Mesodermal cell (in vitro differentiated cells): ENCODE results near the gene GNAQ. TPM values are rescaled to one million over a fixed set of nuclear protein-coding genes. Genes with fewer than 3 reads are reported as not detected.
"Not testable (repeated sequence)": the region's sequence is repeated elsewhere in the genome, so short reads cannot be mapped to it uniquely, and the experiment has no call there.

ENCODE experiments used
- H3K27ac ChIP-seq: 2 replicates; pipeline ENCODE4 v1.7.0; 2013; ENCODE audit warnings: mild to moderate bottlenecking, low read depth, low read length, moderate library complexity; ENCODE audit not compliant: severe bottlenecking
- H3K36me3 ChIP-seq: 2 replicates; pipeline ENCODE4 v1.7.1; 2013; ENCODE audit warnings: mild to moderate bottlenecking, low read length, moderate library complexity; ENCODE audit not compliant: control insufficient read depth, insufficient read depth
- H3K4me1 ChIP-seq: one replicate; pipeline ENCODE4 v1.7.1; 2013; ENCODE audit warnings: mild to moderate bottlenecking, low read length; ENCODE audit not compliant: insufficient read depth, control insufficient read depth, poor library complexity, severe bottlenecking
- H3K4me3 ChIP-seq: 2 replicates; pipeline ENCODE4 v1.7.0; 2013; ENCODE audit warnings: low read length, control low read depth, mild to moderate bottlenecking; ENCODE audit not compliant: insufficient read depth, poor library complexity, severe bottlenecking; ENCODE audit errors: extremely low read depth
- H3K9me3 ChIP-seq: 2 replicates; pipeline ENCODE4 v1.7.1; 2013; ENCODE audit warnings: mild to moderate bottlenecking, low read length, moderate library complexity; ENCODE audit not compliant: control insufficient read depth
- WGBS, 2 experiments: methylation state at CpG; one replicate each; pipeline ENCODE4 v1.1.5; 2013; ENCODE audit warnings: missing lambda C conversion rate in 2 of 2; ENCODE audit not compliant: insufficient coverage in 2 of 2; 5-methylcytosine and 5-hydroxymethylcytosine counted together
- polyA plus RNA-seq, 2 experiments: library from polyadenylated mRNA; stranded (reverse); fragments of 50-300 nt; gene quantifications; one replicate each; pipeline ENCODE4 v1.2.3, GENCODE V29; 2013

GNAQ gene
- 35.0 TPM for polyA plus RNA-seq (2013, experiment 1 of 2)
- polyA plus RNA-seq (2013, experiment 2 of 2): 31.6 TPM

DNA sequence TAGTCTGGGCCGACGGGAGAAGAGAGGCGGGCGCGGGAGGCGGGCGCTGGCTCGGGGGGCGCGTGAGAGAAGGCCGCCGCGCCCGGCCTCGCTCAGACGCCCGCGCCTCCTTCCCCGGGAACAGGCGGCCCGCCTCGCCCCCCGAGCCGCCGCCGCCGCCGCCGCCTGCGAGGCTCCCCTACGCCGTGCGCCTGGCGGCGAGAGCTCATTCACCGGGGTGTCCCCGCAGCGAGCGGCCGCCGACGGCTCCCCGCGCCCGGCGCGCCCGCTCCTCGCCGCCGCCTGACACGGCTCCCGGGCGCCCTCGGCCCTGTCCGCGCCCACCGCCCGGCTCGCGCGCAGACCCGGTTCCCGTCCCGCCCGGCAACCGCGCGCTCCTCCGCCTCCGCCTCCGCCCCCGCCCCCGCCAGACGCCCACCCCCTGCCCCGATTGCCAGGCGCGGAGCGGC lies at the start of gene GNAQ:
GNAQ (minus strand) TSS at position 368 of the 449 bp plus-strand sequence. CDS start 576 bp downstream, outside the sequence.
- Histone ChIP-seq H3K36me3 (no peaks in the 10 kb centered on the region), H3K9me3 (no peaks in the 10 kb centered on the region), H3K27ac (peak within 1 kb of the TSS; percentile 94), H3K4me3 (peak within 1 kb of the TSS; percentile 90), H3K4me1 (peaks cover 10% of the 10 kb centered on the region)
- WGBS, 2 experiments: 0% methylated on average over 22 to 23 of the region's 79 CpGs

GRCh38 chr9:78074385-78075291 lies 43.0 kb upstream of the GNAQ start:
- Histone ChIP-seq H3K27ac (no peak overlapping the region), H3K36me3 (no peaks in the 10 kb centered on the region), H3K4me1 (no peaks in the 10 kb centered on the region), H3K4me3 (no peak overlapping the region), H3K9me3 (no peaks in the 10 kb centered on the region)
- WGBS, 2 experiments: 100% methylated on average over 1 to 3 of the region's 4 CpGs

GRCh38 chr9:78073722-78074121 lies 42.1 kb upstream of the GNAQ start:
- WGBS, 2 experiments: 85 to 86% methylated on average over 7 to 8 of the region's 8 CpGs

DNA sequence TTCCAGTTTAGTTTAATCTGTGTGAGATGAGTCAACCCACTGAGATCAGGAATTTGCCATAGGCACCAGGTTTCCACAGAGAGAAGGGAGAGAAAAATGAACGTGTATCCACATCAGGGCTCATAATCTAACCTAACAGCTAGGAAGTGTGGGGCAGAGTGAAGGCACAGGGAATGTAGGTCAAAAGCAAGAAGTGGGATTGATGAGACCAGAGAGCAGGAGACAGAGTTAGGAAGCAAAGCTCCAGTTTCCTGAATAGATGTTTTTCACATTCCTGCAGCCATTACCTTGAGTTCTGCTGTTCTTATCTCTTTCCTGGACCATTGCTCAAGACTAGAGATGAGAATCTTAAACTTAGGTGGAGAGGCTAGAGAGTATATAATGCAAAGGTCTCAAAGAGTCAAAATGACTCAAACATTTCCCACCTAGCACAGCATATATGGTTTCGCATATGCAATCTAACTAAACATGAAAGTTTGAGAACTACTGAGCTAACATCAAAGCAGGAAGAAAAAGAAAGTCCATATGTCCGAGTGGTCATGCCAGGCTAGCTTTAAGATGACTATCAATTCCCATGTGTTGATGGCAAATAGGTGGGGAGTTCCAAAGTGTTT lies 41.1 kb upstream of the GNAQ start:
- Histone ChIP-seq H3K4me1 (no peaks in the 10 kb centered on the region), H3K9me3 (no peaks in the 10 kb centered on the region), H3K4me3 (no peak overlapping the region), H3K27ac (no peak overlapping the region), H3K36me3 (no peaks in the 10 kb centered on the region)
- 71 to 100% methylated on average over 1 to 2 of the region's 3 CpGs for whole genome bisulfite sequencing, 2 experiments

More at GRCh38 chr9:78073722-78074121, 42.1 kb upstream of the GNAQ start:
- H3K36me3 ChIP-seq: no peaks in the 10 kb centered on the region
- no peak overlapping the region for H3K4me3 ChIP-seq
- H3K9me3 ChIP-seq: no peaks in the 10 kb centered on the region
- no peak overlapping the region for H3K27ac ChIP-seq
- H3K4me1 ChIP-seq: no peaks in the 10 kb centered on the region

DNA sequence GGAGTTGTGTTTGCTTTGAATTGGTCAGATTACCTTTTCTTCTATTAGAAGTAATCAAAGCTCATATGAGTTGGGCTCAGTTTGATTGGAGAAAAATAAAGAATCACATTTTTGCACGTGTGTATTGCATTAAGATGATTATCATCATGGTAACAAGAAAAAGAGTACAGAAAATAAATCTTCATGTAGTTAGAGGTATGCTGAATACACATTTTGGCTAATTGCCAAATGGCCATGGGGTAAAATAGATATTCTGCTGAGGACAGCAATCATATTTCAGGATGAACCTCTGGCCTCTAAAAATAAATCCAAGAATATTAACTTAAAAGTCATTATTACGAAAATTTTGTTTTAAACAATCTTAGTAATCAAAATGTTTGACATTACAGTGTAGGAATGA lies 38.9 kb upstream of the GNAQ start:
- Histone ChIP-seq H3K27ac (no peak overlapping the region), H3K4me1 (no peaks in the 10 kb centered on the region), H3K4me3 (no peak overlapping the region), H3K9me3 (peaks cover 7% of the 10 kb centered on the region), H3K36me3 (no peaks in the 10 kb centered on the region)
- WGBS, 2 experiments: no CpG with 5 or more reads among the region's 2 CpGs

DNA sequence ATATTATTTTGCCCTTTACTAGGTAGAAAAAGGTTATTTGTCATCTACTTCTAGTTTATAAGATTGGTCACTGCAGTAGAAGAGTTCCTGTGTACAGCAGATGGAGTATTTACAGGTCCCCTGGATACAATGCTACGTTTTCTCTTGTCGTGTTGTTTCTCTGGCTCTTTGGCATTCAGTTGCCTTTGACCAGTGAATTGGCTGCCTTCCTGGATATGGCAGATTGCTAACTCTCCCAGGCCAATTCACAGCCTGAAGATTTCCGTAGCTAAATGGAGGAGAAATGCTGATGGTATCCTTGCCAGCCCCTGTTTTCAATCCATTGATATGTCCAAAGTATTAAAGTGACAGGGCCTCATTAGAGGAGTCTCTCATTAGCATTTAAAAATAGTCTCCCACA lies 32.5 kb upstream of the GNAQ start:
- Histone ChIP-seq H3K4me1 (no peaks in the 10 kb centered on the region), H3K4me3 (no peak overlapping the region), H3K36me3 (no peaks in the 10 kb centered on the region), H3K27ac (no peak overlapping the region), H3K9me3 (peaks cover 7% of the 10 kb centered on the region)
- WGBS, 2 experiments: 83 to 88% methylated on average over 2 to 3 of the region's 3 CpGs

DNA sequence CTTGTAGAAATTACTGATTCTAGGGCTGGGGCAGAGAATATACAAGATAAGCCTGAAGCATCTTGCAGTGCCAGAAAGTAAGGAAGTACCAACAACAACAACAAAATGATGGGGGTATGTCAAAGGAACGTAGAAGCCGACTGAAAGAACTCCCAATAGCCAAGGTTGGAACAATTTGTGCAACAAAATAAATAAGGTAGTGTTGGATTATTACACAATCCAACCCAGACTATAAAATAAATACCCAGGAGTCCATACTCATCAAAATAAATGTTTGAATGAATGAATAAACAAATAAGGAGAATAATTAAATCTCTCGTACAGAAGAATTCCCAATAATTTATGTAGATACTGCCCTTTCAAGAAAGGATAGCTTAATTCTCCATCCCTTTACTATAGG lies 31.1 kb upstream of the GNAQ start:
- no peaks in the 10 kb centered on the region for H3K4me1 ChIP-seq
- no peak overlapping the region for H3K27ac ChIP-seq
- no peaks in the 10 kb centered on the region for H3K36me3 ChIP-seq
- WGBS, 2 experiments: no CpG with 5 or more reads among the region's 3 CpGs
- peaks cover 7% of the 10 kb centered on the region for H3K9me3 ChIP-seq
- no peak overlapping the region for H3K4me3 ChIP-seq

DNA sequence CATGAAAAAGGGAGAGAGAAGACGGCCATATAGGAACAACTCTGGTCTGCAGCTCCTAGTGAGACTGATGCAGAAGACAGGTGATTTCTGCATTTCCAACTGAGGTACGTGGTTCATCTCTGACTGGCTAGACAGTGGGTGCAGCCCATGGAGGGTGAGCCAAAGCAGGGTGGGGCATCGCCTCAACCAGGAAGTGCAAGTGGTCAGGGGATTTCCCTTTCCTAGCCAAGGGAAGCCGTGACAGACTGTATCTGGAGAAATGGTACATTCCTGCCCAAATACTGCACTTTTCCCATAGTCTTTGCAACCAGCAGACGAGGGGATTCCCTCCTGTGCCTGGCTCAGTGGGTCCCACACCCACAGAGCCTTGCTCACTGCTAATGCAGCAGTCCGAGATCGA lies 22.6 kb upstream of the GNAQ start:
- not testable (repeated sequence) for H3K4me3 ChIP-seq, H3K4me1 ChIP-seq, H3K27ac ChIP-seq, H3K36me3 ChIP-seq, H3K9me3 ChIP-seq
- 82 to 97% methylated on average over 7 of the region's 7 CpGs for WGBS, 2 experiments

GRCh38 chr9:78053627-78054026 lies 22.0 kb upstream of the GNAQ start:
- no peak overlapping the region for H3K4me3 ChIP-seq
- H3K4me1 ChIP-seq: no peaks in the 10 kb centered on the region
- H3K9me3 ChIP-seq: no peaks in the 10 kb centered on the region
- no peaks in the 10 kb centered on the region for H3K36me3 ChIP-seq
- H3K27ac ChIP-seq: no peak overlapping the region
- WGBS, 2 experiments: 86 to 92% methylated on average over 3 of the region's 3 CpGs

DNA sequence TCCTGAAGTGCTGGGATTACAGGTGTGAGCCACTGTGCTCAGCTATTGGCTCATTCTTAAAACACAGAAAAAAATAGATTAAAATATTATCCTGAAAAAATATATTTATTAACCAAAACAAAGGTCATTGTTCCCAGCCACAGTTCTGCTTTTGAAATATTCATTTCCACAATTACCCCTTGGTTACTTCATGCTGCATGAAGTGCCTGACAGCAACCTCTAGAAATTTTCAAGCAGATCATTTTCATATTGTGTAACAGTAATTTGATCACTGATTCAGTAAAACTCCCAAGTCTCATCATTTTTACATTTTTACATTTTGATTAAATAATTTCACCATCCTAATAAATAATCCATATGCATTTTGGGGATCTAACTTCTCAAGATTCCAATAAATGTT lies 18.8 kb upstream of the GNAQ start:
- Histone ChIP-seq H3K36me3 (no peaks in the 10 kb centered on the region), H3K27ac (no peak overlapping the region), H3K4me1 (no peaks in the 10 kb centered on the region), H3K9me3 (no peaks in the 10 kb centered on the region), H3K4me3 (no peak overlapping the region)

DNA sequence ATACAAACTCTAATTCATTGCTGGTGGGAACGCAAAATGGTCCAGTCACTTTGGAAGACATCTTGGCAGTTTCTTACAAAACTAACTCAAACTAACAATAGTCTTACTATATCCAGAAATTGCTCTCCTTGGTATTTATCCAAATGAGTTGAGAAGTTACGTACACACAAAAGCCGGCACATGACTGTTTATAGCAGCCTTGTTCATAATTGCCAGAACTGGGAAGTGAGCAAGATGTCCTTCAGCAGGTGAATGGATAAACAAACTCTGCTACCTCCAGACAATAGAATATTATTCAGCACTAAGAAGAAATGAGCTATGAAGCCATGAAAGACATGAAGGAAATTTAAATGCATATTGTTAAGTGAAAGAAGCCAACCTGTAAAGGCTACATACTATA lies 17.9 kb upstream of the GNAQ start:
- 100% methylated on average over 2 of the region's 3 CpGs; no CpG with 5 or more reads in 1 of the 2 experiments for WGBS, 2 experiments
- Histone ChIP-seq H3K9me3 (no peaks in the 10 kb centered on the region), H3K27ac (no peak overlapping the region), H3K4me1 (no peaks in the 10 kb centered on the region), H3K36me3 (no peaks in the 10 kb centered on the region), H3K4me3 (no peak overlapping the region)
